RWPE1 (cell line): ENCODE results near the gene SUN5.
A peak's percentile ranks its signal among the peaks of the same experiment; 100 is the strongest.

Experiments used
- CTCF ChIA-PET: fragments of 350-600 bp; sonication (Branson Sonifier 250); formaldehyde crosslinking; extraction: SDS; loops from one replicate; lab custom pipeline; 2021; lab: Yijun Ruan, JAX
- POLR2A ChIA-PET: fragments of 400-600 bp; formaldehyde crosslinking; extraction: SDS; loops from one replicate; lab custom pipeline; 2020; ENCODE audit warnings: antibody characterized with exemption; ENCODE audit not compliant: low non-redundant PET; lab: Yijun Ruan, JAX
- DNase-seq: peaks from one replicate; pipeline ENCODE4 v3.0.0; 2012; ENCODE audit warnings: low spot score
- H3K27ac ChIP-seq: fragments of 450-650 bp; 2 replicates; pipeline ENCODE4 v1.5.1; 2017
- TF ChIP-seq, protein P1 (sequence below): fragments of 450-650 bp; conservative IDR thresholded peaks from 2 replicates; pipeline ENCODE4 v1.5.1; 2017; ENCODE audit warnings: low read depth, mild to moderate bottlenecking

The SUN5 gene

DNA sequence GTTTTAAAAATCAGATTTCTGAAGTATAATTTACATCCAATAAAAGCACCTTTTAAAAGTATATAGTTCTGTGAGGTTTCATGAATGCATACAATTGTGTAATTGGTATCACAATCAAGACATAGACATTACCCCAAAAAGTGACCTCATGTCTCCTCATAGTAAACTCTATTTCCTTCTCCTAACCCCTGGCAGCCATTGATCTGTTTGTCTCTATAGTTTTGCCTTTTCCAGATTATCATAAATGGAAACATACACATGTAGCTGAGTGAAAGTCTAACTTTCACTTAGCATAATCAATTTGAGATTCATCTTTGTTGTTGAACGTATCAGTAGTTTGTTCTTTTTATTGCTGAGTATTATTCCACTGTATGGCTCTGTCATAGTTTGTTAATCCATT is 57.6 kb downstream of the SUN5 start:
- CTCF ChIA-PET, result interaction anchor here (0.6 to 2.7 kb wide), 7 partner anchors 17 to 1011 kb away, joined by 4 to 21 read pairs (median 5); no protein-coding TSS in a partner anchor

DNA sequence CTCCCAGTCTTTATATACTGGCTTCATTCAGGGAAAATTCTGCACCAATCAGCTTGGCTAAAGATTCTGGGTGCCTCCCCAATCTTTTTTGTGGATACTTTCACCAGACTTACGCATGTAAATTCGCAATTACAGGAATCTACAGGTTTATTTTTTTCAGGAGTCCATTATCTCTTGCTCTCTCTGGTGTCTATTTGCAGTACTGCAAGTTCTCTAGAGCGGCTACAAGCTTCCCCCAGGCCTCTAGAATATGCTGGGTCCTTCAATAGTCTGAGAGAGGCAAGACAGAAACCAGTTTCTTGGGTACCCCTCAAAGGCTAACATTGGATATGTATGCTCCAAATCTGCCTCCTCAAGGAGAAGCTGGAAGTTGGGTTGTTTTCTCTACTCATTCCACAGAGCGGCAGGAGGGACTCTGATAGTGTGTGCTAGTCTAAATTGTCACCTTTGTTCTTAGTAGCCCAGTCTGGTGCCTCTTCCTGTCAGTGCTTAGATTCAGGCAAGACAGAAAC is 58.5 kb downstream of the SUN5 start:
- DNase-seq, result peak; percentile 63
- ChIA-PET POLR2A (no interaction called here), CTCF (interaction anchor here (0.6 to 2.7 kb wide), 25 partner anchors 9 to 1012 kb away, joined by 3 to 21 read pairs (median 4); no protein-coding TSS in a partner anchor)
- no peak overlapping the region for H3K27ac ChIP-seq
- TF ChIP-seq, protein P1, sequence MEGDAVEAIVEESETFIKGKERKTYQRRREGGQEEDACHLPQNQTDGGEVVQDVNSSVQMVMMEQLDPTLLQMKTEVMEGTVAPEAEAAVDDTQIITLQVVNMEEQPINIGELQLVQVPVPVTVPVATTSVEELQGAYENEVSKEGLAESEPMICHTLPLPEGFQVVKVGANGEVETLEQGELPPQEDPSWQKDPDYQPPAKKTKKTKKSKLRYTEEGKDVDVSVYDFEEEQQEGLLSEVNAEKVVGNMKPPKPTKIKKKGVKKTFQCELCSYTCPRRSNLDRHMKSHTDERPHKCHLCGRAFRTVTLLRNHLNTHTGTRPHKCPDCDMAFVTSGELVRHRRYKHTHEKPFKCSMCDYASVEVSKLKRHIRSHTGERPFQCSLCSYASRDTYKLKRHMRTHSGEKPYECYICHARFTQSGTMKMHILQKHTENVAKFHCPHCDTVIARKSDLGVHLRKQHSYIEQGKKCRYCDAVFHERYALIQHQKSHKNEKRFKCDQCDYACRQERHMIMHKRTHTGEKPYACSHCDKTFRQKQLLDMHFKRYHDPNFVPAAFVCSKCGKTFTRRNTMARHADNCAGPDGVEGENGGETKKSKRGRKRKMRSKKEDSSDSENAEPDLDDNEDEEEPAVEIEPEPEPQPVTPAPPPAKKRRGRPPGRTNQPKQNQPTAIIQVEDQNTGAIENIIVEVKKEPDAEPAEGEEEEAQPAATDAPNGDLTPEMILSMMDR, result peak; percentile 63

More for the DNA sequence above, 57.6 kb downstream of the SUN5 start:
- H3K27ac ChIP-seq, result no peak overlapping the region
- POLR2A ChIA-PET, result no interaction called here
- DNase-seq, result no peak
- TF ChIP-seq, protein P1, result no peak

- TF ChIP-seq, protein P1, result no peak
- DNase-seq, result no peak
- CTCF ChIA-PET, result interaction anchor here (0.6 to 2.7 kb wide), 2 partner anchors 11 to 42 kb away, joined by 3 to 10 read pairs; no protein-coding TSS in a partner anchor
- H3K27ac ChIP-seq, result no peak overlapping the region
- POLR2A ChIA-PET, result no interaction called here
Observed at GRCh38 chr20:32943490-32944052, 60.7 kb downstream of the SUN5 start.

- ChIA-PET POLR2A (no interaction called here), CTCF (interaction anchor here (0.6 to 0.9 kb wide), 2 partner anchors 151 to 267 kb away, joined by 3 read pairs; partner anchors contain the start of gene C20orf203)
- H3K27ac ChIP-seq, result no peak overlapping the region
- TF ChIP-seq, protein P1, result no peak
- DNase-seq, result no peak
Observed at GRCh38 chr20:32941155-32941885, 62.9 kb downstream of the SUN5 start.

DNA sequence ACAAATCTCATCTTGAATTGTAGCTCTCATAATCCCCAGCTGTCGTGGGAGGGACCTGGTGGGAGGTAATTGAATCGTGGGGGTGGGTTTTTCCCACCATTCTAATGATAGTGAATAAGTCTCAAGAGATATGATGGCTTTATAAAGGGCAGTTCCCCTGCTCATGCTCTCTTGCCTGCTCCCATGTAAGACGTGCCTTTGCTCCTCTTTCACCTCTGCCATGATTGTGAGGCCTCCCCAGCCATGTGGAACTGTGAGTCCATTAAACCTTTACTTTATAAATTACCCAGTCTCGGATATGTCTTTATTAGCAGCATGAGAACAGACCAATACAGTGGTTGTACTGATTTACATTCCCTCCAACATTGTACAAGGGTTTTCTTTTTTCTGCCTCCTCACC is 69.7 kb downstream of the SUN5 start:
- POLR2A ChIA-PET, result no interaction called here
- TF ChIP-seq, protein P1, result no peak
- DNase-seq, result no peak
- CTCF ChIA-PET, result interaction anchor here (0.8 to 1.8 kb wide), 2 partner anchors 33 to 1134 kb away, joined by 3 to 4 read pairs; no protein-coding TSS in a partner anchor
- no peak overlapping the region for H3K27ac ChIP-seq
